ENCODE measurements around the gene AOC3. TPM values are rescaled to one million over a fixed set of nuclear protein-coding genes. Genes with fewer than 3 reads are reported as not detected.

AOC3 gene
- total and polyA plus RNA-seq, 2 donors from 2014 or later = 15.1 to 40.6 TPM

DNA sequence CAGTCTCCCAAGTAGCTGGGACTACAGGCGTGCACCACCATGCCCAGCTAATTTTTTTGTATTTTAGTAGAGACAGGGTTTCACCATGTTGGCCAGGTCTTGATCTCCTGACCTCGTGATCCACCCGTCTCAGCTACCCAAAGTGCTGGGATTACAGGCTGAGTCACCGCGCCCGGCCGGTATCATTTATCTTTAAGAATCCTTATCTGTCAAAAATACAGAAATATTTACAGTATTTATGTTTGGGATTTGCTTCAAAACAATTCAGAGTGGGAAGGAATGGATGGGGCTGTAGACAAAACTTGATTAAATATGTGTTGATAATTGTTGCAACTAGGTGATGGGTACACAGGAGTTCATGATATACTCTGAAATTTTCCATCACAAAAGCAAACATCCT, 29.8 kb upstream of the AOC3 start:
- H3K27me3 ChIP-seq (ENCODE audit: control insufficient read depth, insufficient read depth, low read length) = no peaks in the 10 kb centered on the region
- H3K9ac ChIP-seq (ENCODE audit: low read length in 3 of 3) = no peak overlapping the region
- no peaks in the 10 kb centered on the region for H3K9me3 ChIP-seq (ENCODE audit: control insufficient read depth in 2 of 3, insufficient read depth in 1 of 3, low read length in 3 of 3)
- TF ChIP-seq, protein P1, sequence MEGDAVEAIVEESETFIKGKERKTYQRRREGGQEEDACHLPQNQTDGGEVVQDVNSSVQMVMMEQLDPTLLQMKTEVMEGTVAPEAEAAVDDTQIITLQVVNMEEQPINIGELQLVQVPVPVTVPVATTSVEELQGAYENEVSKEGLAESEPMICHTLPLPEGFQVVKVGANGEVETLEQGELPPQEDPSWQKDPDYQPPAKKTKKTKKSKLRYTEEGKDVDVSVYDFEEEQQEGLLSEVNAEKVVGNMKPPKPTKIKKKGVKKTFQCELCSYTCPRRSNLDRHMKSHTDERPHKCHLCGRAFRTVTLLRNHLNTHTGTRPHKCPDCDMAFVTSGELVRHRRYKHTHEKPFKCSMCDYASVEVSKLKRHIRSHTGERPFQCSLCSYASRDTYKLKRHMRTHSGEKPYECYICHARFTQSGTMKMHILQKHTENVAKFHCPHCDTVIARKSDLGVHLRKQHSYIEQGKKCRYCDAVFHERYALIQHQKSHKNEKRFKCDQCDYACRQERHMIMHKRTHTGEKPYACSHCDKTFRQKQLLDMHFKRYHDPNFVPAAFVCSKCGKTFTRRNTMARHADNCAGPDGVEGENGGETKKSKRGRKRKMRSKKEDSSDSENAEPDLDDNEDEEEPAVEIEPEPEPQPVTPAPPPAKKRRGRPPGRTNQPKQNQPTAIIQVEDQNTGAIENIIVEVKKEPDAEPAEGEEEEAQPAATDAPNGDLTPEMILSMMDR (IDR thresholded peaks at IDR 0.05; ENCODE audit: borderline replicate concordance, extremely low read depth, insufficient read depth) = no peak
- H3K4me1 ChIP-seq (ENCODE audit: control insufficient read depth in 2 of 3, insufficient read depth in 2 of 3, low read depth in 1 of 3, low read length in 3 of 3) = peaks cover 0 to 8% (median 5%) of the 10 kb centered on the region in 3 donors
- intact Hi-C loops (cut with DNase I) = loop anchor here (10.0 kb wide), 1 partner anchor 246 kb away; the partner anchor contains the start of gene PSMC3IP
- no peak overlapping the region for H3K27ac ChIP-seq (ENCODE audit: low read depth in 2 of 2, low read length in 2 of 2)
- no peak overlapping the region for H3K4me3 ChIP-seq (ENCODE audit: low read length in 3 of 3)
- peaks cover 5 to 39% (median 32%) of the 10 kb centered on the region in 3 donors for H3K36me3 ChIP-seq (ENCODE audit: control insufficient read depth in 2 of 3, insufficient read depth in 3 of 3, low read length in 3 of 3)
- DNase-seq = no peak
- FAIRE-seq = no peak

DNA sequence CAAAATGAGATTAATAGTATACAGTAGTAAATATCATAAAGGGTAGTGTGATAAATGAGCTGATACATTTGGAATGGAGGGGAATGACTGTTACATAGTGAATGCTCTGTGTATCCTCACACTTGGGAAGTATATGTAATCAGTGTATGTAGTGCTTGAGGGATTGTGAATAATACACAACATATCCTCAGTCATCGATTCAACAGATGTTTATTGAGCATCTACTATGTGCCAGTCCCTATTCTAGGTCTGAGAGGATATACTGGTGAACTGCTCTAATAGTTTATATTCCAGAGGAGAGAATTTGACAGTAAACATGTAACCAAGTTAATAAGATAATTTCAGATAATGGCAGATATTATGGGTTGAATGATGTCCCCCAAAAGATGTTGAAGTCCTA, 23.5 kb upstream of the AOC3 start:
- DNase-seq = no peak
- Histone ChIP-seq H3K9ac (ENCODE audit: low read length in 3 of 3) (no peak overlapping the region), H3K27ac (ENCODE audit: low read depth in 2 of 2, low read length in 2 of 2) (no peak overlapping the region), H3K4me3 (ENCODE audit: low read length in 3 of 3) (no peak overlapping the region), H3K27me3 (ENCODE audit: control insufficient read depth, insufficient read depth, low read length) (no peaks in the 10 kb centered on the region), H3K36me3 (ENCODE audit: control insufficient read depth in 2 of 3, insufficient read depth in 3 of 3, low read length in 3 of 3) (no peaks in the 10 kb centered on the region), H3K9me3 (ENCODE audit: control insufficient read depth in 2 of 3, insufficient read depth in 1 of 3, low read length in 3 of 3) (no peaks in the 10 kb centered on the region), H3K4me1 (ENCODE audit: control insufficient read depth in 2 of 3, insufficient read depth in 2 of 3, low read depth in 1 of 3, low read length in 3 of 3) (peaks cover 0 to 8% (median 3%) of the 10 kb centered on the region in 3 donors)
- no peak for FAIRE-seq
- intact Hi-C loops (cut with DNase I) = loop anchor here (10.0 kb wide), 1 partner anchor 253 kb away; the partner anchor contains the start of gene PSMC3IP
- TF ChIP-seq, protein P1 (IDR thresholded peaks at IDR 0.05; ENCODE audit: borderline replicate concordance, extremely low read depth, insufficient read depth) = no peak

DNA sequence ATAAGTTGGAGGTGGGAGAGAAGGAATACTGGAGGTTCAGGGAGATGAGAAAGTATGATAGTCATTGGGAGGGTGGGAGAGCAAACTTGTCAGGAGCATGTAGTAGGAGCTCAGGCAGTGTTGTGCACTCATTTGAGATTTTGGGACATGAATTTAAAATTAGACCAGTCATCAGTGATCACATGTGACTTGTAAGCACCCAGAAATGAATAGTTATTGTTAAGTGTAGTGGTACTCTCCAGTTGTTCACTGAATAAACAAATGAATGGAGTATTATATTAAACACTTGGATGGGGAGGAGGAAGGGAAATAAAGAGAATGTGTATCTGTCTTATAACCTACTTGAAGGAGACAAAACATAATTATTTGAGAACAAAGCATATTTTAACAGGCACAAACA, 20.0 kb upstream of the AOC3 start:
- no peak for DNase-seq
- Histone ChIP-seq H3K9ac (ENCODE audit: low read length in 3 of 3) (no peak overlapping the region), H3K4me3 (ENCODE audit: low read length in 3 of 3) (no peak overlapping the region), H3K27ac (ENCODE audit: low read depth in 2 of 2, low read length in 2 of 2) (no peak overlapping the region), H3K9me3 (ENCODE audit: control insufficient read depth in 2 of 3, insufficient read depth in 1 of 3, low read length in 3 of 3) (no peaks in the 10 kb centered on the region), H3K27me3 (ENCODE audit: control insufficient read depth, insufficient read depth, low read length) (no peaks in the 10 kb centered on the region), H3K36me3 (ENCODE audit: control insufficient read depth in 2 of 3, insufficient read depth in 3 of 3, low read length in 3 of 3) (peaks cover 0 to 6% (median 0%) of the 10 kb centered on the region in 3 donors), H3K4me1 (ENCODE audit: control insufficient read depth in 2 of 3, insufficient read depth in 2 of 3, low read depth in 1 of 3, low read length in 3 of 3) (peaks cover 0 to 9% (median 5%) of the 10 kb centered on the region in 3 donors)
- no peak for FAIRE-seq
- TF ChIP-seq, protein P1 (IDR thresholded peaks at IDR 0.05; ENCODE audit: borderline replicate concordance, extremely low read depth, insufficient read depth) = no peak
- intact Hi-C loops (cut with DNase I) = no loop called here
